H9 (cell line): ENCODE measurements around the gene ROPN1L. TPM values are rescaled to one million over a fixed set of nuclear protein-coding genes. Genes with fewer than 3 reads are reported as not detected.

ENCODE experiments used
- DNase-seq: peaks from one replicate; pipeline ENCODE4 v3.0.0-alpha.2; 2017
- H2AFZ ChIP-seq: one replicate; pipeline ENCODE4 v1.6.1; 2013; ENCODE audit warnings: mild to moderate bottlenecking, low read length, control low read depth, moderate library complexity
- H2AK5ac ChIP-seq: 2 replicates; pipeline ENCODE4 v1.6.1; 2013; ENCODE audit warnings: low read length, control low read depth, mixed read lengths; ENCODE audit not compliant: insufficient read length
- H2BK120ac ChIP-seq: one replicate; pipeline ENCODE4 v1.6.1; 2013; ENCODE audit warnings: low read depth, mild to moderate bottlenecking, low read length, control low read depth, inconsistent platforms; ENCODE audit not compliant: poor library complexity, severe bottlenecking
- H2BK12ac ChIP-seq: 2 replicates; pipeline ENCODE4 v1.6.1; 2013; ENCODE audit warnings: low read length, control low read depth, mixed read lengths, low read depth; ENCODE audit not compliant: insufficient read length
- H2BK15ac ChIP-seq: 2 replicates; pipeline ENCODE4 v1.6.1; 2013; ENCODE audit warnings: low read depth, low read length, control low read depth
- H2BK20ac ChIP-seq: one replicate; pipeline ENCODE4 v1.6.1; 2013; ENCODE audit warnings: low read depth, mild to moderate bottlenecking, low read length, control low read depth, inconsistent platforms; ENCODE audit not compliant: poor library complexity, severe bottlenecking
- H2BK5ac ChIP-seq: 2 replicates; pipeline ENCODE4 v1.6.1; 2013; ENCODE audit warnings: low read length, control low read depth, mixed read lengths; ENCODE audit not compliant: insufficient read length
- H3K14ac ChIP-seq: 2 replicates; pipeline ENCODE4 v1.6.1; 2013; ENCODE audit warnings: low read length, control low read depth; ENCODE audit not compliant: insufficient read depth
- H3K18ac ChIP-seq: 2 replicates; pipeline ENCODE4 v1.6.1; 2013; ENCODE audit warnings: low read depth, mild to moderate bottlenecking, mixed read lengths, low read length, control low read depth; ENCODE audit not compliant: insufficient read length
- H3K23ac ChIP-seq: 2 replicates; pipeline ENCODE4 v1.6.1; 2013; ENCODE audit warnings: low read length, control low read depth, mixed read lengths, low read depth; ENCODE audit not compliant: insufficient read length
- H3K23me2 ChIP-seq: 2 replicates; pipeline ENCODE4 v1.6.1; 2013; ENCODE audit warnings: low read depth, mild to moderate bottlenecking, mixed read lengths, low read length, control low read depth; ENCODE audit not compliant: insufficient read length, poor library complexity, severe bottlenecking
- H3K27ac ChIP-seq: 2 replicates; pipeline ENCODE4 v1.5.1; 2013; ENCODE audit warnings: low read length, control low read depth, mixed read lengths, low read depth; ENCODE audit not compliant: insufficient read length
- H3K27me3 ChIP-seq: 2 replicates; pipeline ENCODE4 v1.6.1; 2013; ENCODE audit warnings: low read length, control low read depth, inconsistent platforms; ENCODE audit not compliant: insufficient read depth
- H3K4ac ChIP-seq: 2 replicates; pipeline ENCODE4 v1.6.1; 2013; ENCODE audit warnings: low read depth, mild to moderate bottlenecking, control low read depth, inconsistent platforms, low read length, moderate library complexity
- H3K4me1 ChIP-seq: 2 replicates; pipeline ENCODE4 v1.6.1; 2013; ENCODE audit warnings: low read length, control low read depth, inconsistent platforms; ENCODE audit not compliant: insufficient read depth
- H3K4me2 ChIP-seq: 2 replicates; pipeline ENCODE4 v1.6.1; 2013; ENCODE audit warnings: low read length, control low read depth, mixed read lengths; ENCODE audit not compliant: insufficient read length, insufficient read depth
- H3K56ac ChIP-seq: 2 replicates; pipeline ENCODE4 v1.6.1; 2013; ENCODE audit warnings: low read depth, mild to moderate bottlenecking, mixed read lengths, low read length, control low read depth; ENCODE audit not compliant: insufficient read length
- H3K79me1 ChIP-seq: 2 replicates; pipeline ENCODE4 v1.6.1; 2013; ENCODE audit warnings: low read depth, mild to moderate bottlenecking, moderate library complexity, low read length, control low read depth, inconsistent platforms; ENCODE audit not compliant: insufficient read depth, poor library complexity, severe bottlenecking
- H3K79me2 ChIP-seq: 2 replicates; pipeline ENCODE4 v1.6.1; 2013; ENCODE audit warnings: low read length, control low read depth, inconsistent platforms; ENCODE audit not compliant: insufficient read depth
- H3K9ac ChIP-seq: 2 replicates; pipeline ENCODE4 v1.6.1; 2013; ENCODE audit warnings: low read length, control low read depth, mixed read lengths; ENCODE audit not compliant: insufficient read length; ENCODE audit errors: extremely low read depth
- H3K9me3 ChIP-seq: one replicate; pipeline ENCODE4 v1.6.1; 2013; ENCODE audit warnings: low read depth, low read length, inconsistent platforms; ENCODE audit not compliant: control insufficient read depth
- H3T11ph ChIP-seq: one replicate; pipeline ENCODE4 v1.6.1; 2013; ENCODE audit warnings: mild to moderate bottlenecking, low read length, control low read depth, inconsistent platforms
- H4K20me1 ChIP-seq: one replicate; pipeline ENCODE4 v1.6.1; 2013; ENCODE audit not compliant: control insufficient read depth, insufficient read length, insufficient read depth
- H4K5ac ChIP-seq: 2 replicates; pipeline ENCODE4 v1.6.1; 2013; ENCODE audit warnings: low read depth, mild to moderate bottlenecking, mixed read lengths, low read length, control low read depth; ENCODE audit not compliant: insufficient read length
- H4K8ac ChIP-seq: replicated peaks from 2 replicates; pipeline ENCODE4 v1.6.1; 2013; ENCODE audit warnings: low read length, control low read depth, mixed read lengths, low read depth; ENCODE audit not compliant: insufficient read length
- H4K91ac ChIP-seq: 2 replicates; pipeline ENCODE4 v1.6.1; 2013; ENCODE audit warnings: low read depth, mild to moderate bottlenecking, moderate library complexity, mixed read lengths, low read length, control low read depth; ENCODE audit not compliant: insufficient read length
- H3K27ac Mint-ChIP-seq, 3 experiments: 2 replicates in 2 of 3; 3 replicates in 1 of 3; pipeline ENCODE4 v1.8.0; 2020 to 2021; ENCODE audit warnings: mixed read lengths in 3 of 3, mild to moderate bottlenecking in 1 of 3, moderate library complexity in 1 of 3
- H3K27me3 Mint-ChIP-seq: 2 replicates; pipeline ENCODE4 v1.8.0; 2021; ENCODE audit warnings: low read depth, mild to moderate bottlenecking, moderate library complexity, mixed read lengths
- H3K36me3 Mint-ChIP-seq, 3 experiments: 2 replicates in 2 of 3; 3 replicates in 1 of 3; pipeline ENCODE4 v1.8.0; 2020 to 2021; ENCODE audit warnings: low read depth in 3 of 3, mixed read lengths in 3 of 3; ENCODE audit not compliant: insufficient read depth in 1 of 3
- H3K4me1 Mint-ChIP-seq, 2 experiments: 2 replicates each; pipeline ENCODE4 v1.8.0; 2020; ENCODE audit warnings: mixed read lengths in 2 of 2
- H3K4me3 Mint-ChIP-seq, 2 experiments: 2 replicates in 1 of 2; 3 replicates in 1 of 2; pipeline ENCODE4 v1.8.0; 2020 to 2021; ENCODE audit warnings: mild to moderate bottlenecking in 2 of 2, mixed read lengths in 2 of 2, moderate library complexity in 1 of 2
- H3K9me3 Mint-ChIP-seq, 2 experiments: 2 replicates in 1 of 2; 3 replicates in 1 of 2; pipeline ENCODE4 v1.8.0; 2020; ENCODE audit warnings: mild to moderate bottlenecking in 2 of 2, mixed read lengths in 2 of 2, moderate library complexity in 1 of 2
- CTCF ChIP-seq: fragments of 200-600 bp; sonication (generic); conservative IDR thresholded peaks from 3 replicates; pipeline ENCODE4 v1.8.0; 2021; ENCODE audit warnings: antibody characterized with exemption, mild to moderate bottlenecking
- WGBS: extraction: QIAGEN DNeasy Blood & Tissue Kit; methylation state at CpG from one replicate; pipeline ENCODE4 v1.1.7; 2013; ENCODE audit warnings: missing lambda C conversion rate, low lambda C conversion rate, mixed read lengths; ENCODE audit not compliant: insufficient read length; ENCODE audit errors: extremely low coverage; 5-methylcytosine and 5-hydroxymethylcytosine counted together
- total RNA-seq: library from RNA; stranded (reverse); gene quantifications from 2 replicates; pipeline ENCODE4 v1.2.1, GENCODE V29; 2021

ROPN1L gene
- total RNA-seq, 1 experiment from 2014 or later, result 0.37 TPM

- H2BK20ac ChIP-seq, result no peak overlapping the region
- no peak overlapping the region for H3K4me3 Mint-ChIP-seq
- H3K27ac Mint-ChIP-seq, result no peak overlapping the region; a peak in 1 of 7 replicates
These were observed 55.9 kb downstream of the ROPN1L start for GRCh38 chr5:10497554-10497953.

More at GRCh38 chr5:10497554-10497953, 55.9 kb downstream of the ROPN1L start:
- Histone ChIP-seq H3K18ac (no peak overlapping the region), H4K8ac (no peak overlapping the region), H2BK15ac (no peak overlapping the region), H3K4me2 (no peak overlapping the region), H2AFZ (no peak overlapping the region), H2BK5ac (no peak overlapping the region), H3K56ac (no peak overlapping the region), H2BK120ac (no peak overlapping the region), H4K91ac (no peak overlapping the region), H3K4me1 (no peaks in the 10 kb centered on the region), H4K20me1 (no peaks in the 10 kb centered on the region), H3K4ac (no peak overlapping the region), H3K27ac (no peak overlapping the region), H3K9ac (no peak overlapping the region), H2BK12ac (no peak overlapping the region), H2AK5ac (no peak overlapping the region), H3K27me3 (no peaks in the 10 kb centered on the region), H3K79me2 (no peaks in the 10 kb centered on the region), H3K79me1 (no peaks in the 10 kb centered on the region), H4K5ac (no peak overlapping the region), H3K9me3 (no peaks in the 10 kb centered on the region), H3K23ac (no peak overlapping the region), H3K23me2 (no peaks in the 10 kb centered on the region), H3T11ph (no peak overlapping the region), H3K14ac (no peak overlapping the region)
- peaks cover 4 to 10% of the 10 kb centered on the region in 2 experiments; a peak in 3 of 4 replicates for H3K4me1 Mint-ChIP-seq
- TF ChIP-seq CTCF, result no peak
- no peak for DNase-seq
- H3K9me3 Mint-ChIP-seq, result peaks cover 17 to 20% of the 10 kb centered on the region in 2 experiments
- H3K36me3 Mint-ChIP-seq, result peaks cover 11 to 15% (median 11%) of the 10 kb centered on the region in 3 experiments; a peak in 6 of 7 replicates
- H3K27me3 Mint-ChIP-seq, result peaks cover 5% of the 10 kb centered on the region
- no CpG with 5 or more reads among the region's 5 CpGs for WGBS
